ENCODE results near the gene INIP.

The INIP gene

DNA sequence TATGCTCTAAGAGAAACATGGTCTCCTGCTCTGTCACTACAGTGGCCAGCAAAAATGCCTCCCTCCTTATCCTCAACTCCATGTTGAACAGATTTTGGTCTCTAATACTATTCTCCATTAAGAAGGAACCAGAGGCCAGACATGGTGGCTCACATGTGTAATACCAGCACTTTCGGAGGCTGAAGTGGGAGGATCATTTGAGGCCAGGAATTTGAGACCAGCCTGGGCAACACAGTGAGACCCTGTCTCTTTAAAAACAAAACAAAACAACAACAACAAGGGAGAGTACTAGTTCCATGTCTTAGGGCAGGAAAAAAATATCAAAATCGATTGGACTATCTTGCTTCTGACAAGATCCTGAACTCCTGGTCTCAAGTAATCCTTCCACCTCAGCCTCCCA, 14.6 kb downstream of the INIP start:
- Histone ChIP-seq H4K91ac (ENCODE audit: low read length) (no peak overlapping the region), H3K36me3 (ENCODE audit: control insufficient read depth in 1 of 2, insufficient read depth in 2 of 2, low read depth in 1 of 2, low read length in 2 of 2) (peaks cover 0 to 15% of the 10 kb centered on the region in 2 experiments), H3K9ac (ENCODE audit: low read length) (no peak overlapping the region), H2BK12ac (ENCODE audit: low read length in 2 of 2) (no peak overlapping the region), H3K4me3 (ENCODE audit: insufficient read depth in 1 of 2, low read depth in 1 of 2, low read length in 2 of 2) (no peak overlapping the region), H3K14ac (ENCODE audit: low read length in 2 of 2) (no peak overlapping the region), H3K9me3 (ENCODE audit: control insufficient read depth, low read length) (no peaks in the 10 kb centered on the region), H3K4me1 (ENCODE audit: control insufficient read depth, insufficient read depth, low read depth, low read length) (peaks cover 2% of the 10 kb centered on the region), H2BK120ac (ENCODE audit: low read depth, low read length) (no peak overlapping the region), H3K23ac (ENCODE audit: low read length in 2 of 2) (no peak overlapping the region), H3K27ac (ENCODE audit: low read length, poor library complexity, severe bottlenecking) (no peak overlapping the region), H3K18ac (ENCODE audit: low read depth in 1 of 2, low read length in 2 of 2) (no peak overlapping the region), H4K8ac (ENCODE audit: low read length) (no peak overlapping the region), H2BK15ac (ENCODE audit: low read depth, poor library complexity, severe bottlenecking) (no peak overlapping the region), H3K4me2 (ENCODE audit: low read length, poor library complexity, severe bottlenecking) (no peak overlapping the region), H2BK5ac (ENCODE audit: low read depth, low read length, poor library complexity, severe bottlenecking) (no peak overlapping the region), H3K4ac (ENCODE audit: low read depth in 1 of 2, low read length in 2 of 2) (no peak overlapping the region), H2AK5ac (ENCODE audit: low read length, severe bottlenecking) (no peak overlapping the region), H3K27me3 (ENCODE audit: control insufficient read depth in 1 of 2, insufficient read depth in 1 of 2, low read length in 2 of 2) (no peaks in the 10 kb centered on the region), H2AFZ (ENCODE audit: low read depth, low read length) (no peak overlapping the region), H3K79me1 (replicated peaks; ENCODE audit: low read length, poor library complexity, severe bottlenecking) (peaks cover 16% of the 10 kb centered on the region)
- DNase-seq: no peak
- 94% methylated on average over 2 of the region's 2 CpGs for WGBS

DNA sequence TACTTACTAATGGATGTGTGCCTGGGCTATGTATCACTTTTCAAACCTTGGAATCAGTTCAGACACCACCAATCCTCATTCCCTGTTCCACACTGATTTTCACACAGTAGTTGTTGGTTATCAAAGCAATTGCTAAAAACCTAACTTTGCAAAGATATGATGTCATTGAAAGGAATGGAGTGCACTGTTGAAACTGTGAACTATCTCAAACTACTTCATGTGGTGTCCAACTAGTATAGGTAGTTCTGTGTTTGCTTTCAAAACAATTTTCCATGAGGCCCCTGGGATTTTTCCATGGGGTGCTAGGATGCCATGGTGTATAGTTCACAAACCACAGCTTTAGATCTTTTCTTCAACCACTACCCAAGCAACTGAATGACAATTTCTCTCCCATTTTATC, 17.8 kb downstream of the INIP start:
- no peaks in the 10 kb centered on the region for H3K27me3 ChIP-seq (ENCODE audit: control insufficient read depth in 1 of 2, insufficient read depth in 1 of 2, low read length in 2 of 2)
- no peak overlapping the region for H2AFZ ChIP-seq (ENCODE audit: low read depth, low read length)
- peaks cover 2% of the 10 kb centered on the region for H3K4me1 ChIP-seq (ENCODE audit: control insufficient read depth, insufficient read depth, low read depth, low read length)
- peaks cover 20% of the 10 kb centered on the region for H3K79me1 ChIP-seq (replicated peaks; ENCODE audit: low read length, poor library complexity, severe bottlenecking)
- peak; percentile 9 for DNase-seq
- no peak overlapping the region for H4K8ac ChIP-seq (ENCODE audit: low read length)
- no peak overlapping the region for H3K23ac ChIP-seq (ENCODE audit: low read length in 2 of 2)
- no peaks in the 10 kb centered on the region for H3K9me3 ChIP-seq (ENCODE audit: control insufficient read depth, low read length)
- H2BK120ac ChIP-seq (ENCODE audit: low read depth, low read length): no peak overlapping the region
- H2BK15ac ChIP-seq (ENCODE audit: low read depth, poor library complexity, severe bottlenecking): no peak overlapping the region
- H3K14ac ChIP-seq (ENCODE audit: low read length in 2 of 2): no peak overlapping the region
- no peak overlapping the region for H2BK5ac ChIP-seq (ENCODE audit: low read depth, low read length, poor library complexity, severe bottlenecking)
- no peak overlapping the region for H3K4me2 ChIP-seq (ENCODE audit: low read length, poor library complexity, severe bottlenecking)
- H2AK5ac ChIP-seq (ENCODE audit: low read length, severe bottlenecking): no peak overlapping the region
- no peak overlapping the region for H3K18ac ChIP-seq (ENCODE audit: low read depth in 1 of 2, low read length in 2 of 2)
- H3K9ac ChIP-seq (ENCODE audit: low read length): no peak overlapping the region
- H3K27ac ChIP-seq (ENCODE audit: low read length, poor library complexity, severe bottlenecking): no peak overlapping the region
- H3K4ac ChIP-seq (ENCODE audit: low read depth in 1 of 2, low read length in 2 of 2): no peak overlapping the region
- no peak overlapping the region for H2BK12ac ChIP-seq (ENCODE audit: low read length in 2 of 2)
- no peak overlapping the region for H3K4me3 ChIP-seq (ENCODE audit: insufficient read depth in 1 of 2, low read depth in 1 of 2, low read length in 2 of 2)
- H4K91ac ChIP-seq (ENCODE audit: low read length): no peak overlapping the region
- H3K36me3 ChIP-seq (ENCODE audit: control insufficient read depth in 1 of 2, insufficient read depth in 2 of 2, low read depth in 1 of 2, low read length in 2 of 2): peaks cover 13 to 30% of the 10 kb centered on the region in 2 experiments

DNA sequence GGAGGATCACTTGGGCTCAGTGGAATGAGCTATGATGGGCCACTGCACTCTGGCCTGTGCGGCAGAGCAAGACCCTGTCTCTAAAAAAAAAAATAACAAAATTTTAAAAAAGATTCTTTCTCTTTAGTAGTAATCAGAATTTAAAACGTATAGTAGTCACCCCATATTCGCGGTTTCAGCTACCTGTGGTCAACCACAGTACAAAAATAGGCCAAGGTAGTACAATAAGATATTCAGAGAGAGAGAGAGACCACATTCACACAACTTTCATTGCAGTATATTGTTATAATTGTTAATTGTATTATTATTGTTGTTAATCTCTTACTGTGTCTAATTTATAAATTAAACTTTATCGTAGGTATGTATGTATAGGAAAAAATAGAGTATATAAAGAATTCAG, 18.7 kb downstream of the INIP start:
- no peak overlapping the region for H3K4ac ChIP-seq (ENCODE audit: low read depth in 1 of 2, low read length in 2 of 2)
- no peak overlapping the region for H4K8ac ChIP-seq (ENCODE audit: low read length)
- H2BK15ac ChIP-seq (ENCODE audit: low read depth, poor library complexity, severe bottlenecking): no peak overlapping the region

DNA sequence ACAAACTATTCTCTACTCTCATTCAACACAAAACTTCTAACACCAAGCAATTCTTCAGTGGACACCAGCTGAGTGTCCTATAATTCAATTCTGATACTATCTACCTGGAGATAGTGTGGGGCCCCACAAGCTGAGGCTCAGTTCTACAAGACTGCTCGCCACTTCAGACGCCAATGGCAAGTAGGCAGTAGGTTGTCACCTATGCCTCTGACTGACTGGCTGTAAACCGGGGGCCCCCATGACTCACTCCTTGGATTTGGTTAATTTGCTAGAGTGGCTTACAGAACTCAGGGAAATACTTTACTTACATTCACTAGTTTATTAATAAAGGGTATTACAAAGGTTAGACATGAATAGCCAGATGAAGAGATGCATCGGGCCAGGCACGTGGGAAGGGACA, 21.5 kb downstream of the INIP start:
- no peaks in the 10 kb centered on the region for H3K9me3 ChIP-seq (ENCODE audit: control insufficient read depth, low read length)
- peaks cover 12% of the 10 kb centered on the region for H3K79me1 ChIP-seq (replicated peaks; ENCODE audit: low read length, poor library complexity, severe bottlenecking)
- WGBS: 98% methylated on average over 4 of the region's 5 CpGs
- no peak overlapping the region for H3K23ac ChIP-seq (ENCODE audit: low read length in 2 of 2)
- no peak overlapping the region for H2BK12ac ChIP-seq (ENCODE audit: low read length in 2 of 2)
- no peak overlapping the region for H2AK5ac ChIP-seq (ENCODE audit: low read length, severe bottlenecking)
- H3K36me3 ChIP-seq (ENCODE audit: control insufficient read depth in 1 of 2, insufficient read depth in 2 of 2, low read depth in 1 of 2, low read length in 2 of 2): peaks cover 15 to 58% of the 10 kb centered on the region in 2 experiments
- H4K8ac ChIP-seq (ENCODE audit: low read length): no peak overlapping the region
- H3K4me2 ChIP-seq (ENCODE audit: low read length, poor library complexity, severe bottlenecking): no peak overlapping the region
- H3K4ac ChIP-seq (ENCODE audit: low read depth in 1 of 2, low read length in 2 of 2): no peak overlapping the region
- no peaks in the 10 kb centered on the region for H3K27me3 ChIP-seq (ENCODE audit: control insufficient read depth in 1 of 2, insufficient read depth in 1 of 2, low read length in 2 of 2)
- H4K91ac ChIP-seq (ENCODE audit: low read length): no peak overlapping the region
- H3K9ac ChIP-seq (ENCODE audit: low read length): no peak overlapping the region
- no peak overlapping the region for H2BK15ac ChIP-seq (ENCODE audit: low read depth, poor library complexity, severe bottlenecking)
- no peak overlapping the region for H3K27ac ChIP-seq (ENCODE audit: low read length, poor library complexity, severe bottlenecking)
- H2BK5ac ChIP-seq (ENCODE audit: low read depth, low read length, poor library complexity, severe bottlenecking): no peak overlapping the region
- no peak overlapping the region for H2AFZ ChIP-seq (ENCODE audit: low read depth, low read length)
- H3K4me1 ChIP-seq (ENCODE audit: control insufficient read depth, insufficient read depth, low read depth, low read length): peaks cover 2% of the 10 kb centered on the region
- H3K18ac ChIP-seq (ENCODE audit: low read depth in 1 of 2, low read length in 2 of 2): no peak overlapping the region
- no peak overlapping the region for H2BK120ac ChIP-seq (ENCODE audit: low read depth, low read length)
- H3K4me3 ChIP-seq (ENCODE audit: insufficient read depth in 1 of 2, low read depth in 1 of 2, low read length in 2 of 2): no peak overlapping the region
- no peak overlapping the region for H3K14ac ChIP-seq (ENCODE audit: low read length in 2 of 2)
- DNase-seq: no peak

More for the DNA sequence above, 18.7 kb downstream of the INIP start:
- H3K4me2 ChIP-seq (ENCODE audit: low read length, poor library complexity, severe bottlenecking): no peak overlapping the region
- no peak overlapping the region for H4K91ac ChIP-seq (ENCODE audit: low read length)
- no peak overlapping the region for H2BK120ac ChIP-seq (ENCODE audit: low read depth, low read length)
- H3K27ac ChIP-seq (ENCODE audit: low read length, poor library complexity, severe bottlenecking): no peak overlapping the region
- no peak overlapping the region for H2AK5ac ChIP-seq (ENCODE audit: low read length, severe bottlenecking)
- H2AFZ ChIP-seq (ENCODE audit: low read depth, low read length): no peak overlapping the region
- peaks cover 20% of the 10 kb centered on the region for H3K79me1 ChIP-seq (replicated peaks; ENCODE audit: low read length, poor library complexity, severe bottlenecking)
- H3K9ac ChIP-seq (ENCODE audit: low read length): no peak overlapping the region
- H3K14ac ChIP-seq (ENCODE audit: low read length in 2 of 2): no peak overlapping the region
- no peak overlapping the region for H3K18ac ChIP-seq (ENCODE audit: low read depth in 1 of 2, low read length in 2 of 2)
- H3K9me3 ChIP-seq (ENCODE audit: control insufficient read depth, low read length): no peaks in the 10 kb centered on the region
- no peaks in the 10 kb centered on the region for H3K27me3 ChIP-seq (ENCODE audit: control insufficient read depth in 1 of 2, insufficient read depth in 1 of 2, low read length in 2 of 2)
- H2BK5ac ChIP-seq (ENCODE audit: low read depth, low read length, poor library complexity, severe bottlenecking): no peak overlapping the region
- H3K23ac ChIP-seq (ENCODE audit: low read length in 2 of 2): no peak overlapping the region
- H2BK12ac ChIP-seq (ENCODE audit: low read length in 2 of 2): no peak overlapping the region
- no peak for DNase-seq
- no peak overlapping the region for H3K4me3 ChIP-seq (ENCODE audit: insufficient read depth in 1 of 2, low read depth in 1 of 2, low read length in 2 of 2)
- H3K36me3 ChIP-seq (ENCODE audit: control insufficient read depth in 1 of 2, insufficient read depth in 2 of 2, low read depth in 1 of 2, low read length in 2 of 2): peaks cover 13 to 35% of the 10 kb centered on the region in 2 experiments
- peaks cover 2% of the 10 kb centered on the region for H3K4me1 ChIP-seq (ENCODE audit: control insufficient read depth, insufficient read depth, low read depth, low read length)
- 100% methylated on average over 1 of the region's 5 CpGs for WGBS
